OCI-LY1 (cell line): Measurements from ENCODE around the gene H6PD.
A peak's percentile ranks its signal among the peaks of the same experiment; 100 is the strongest.

Experiments used
- H2AFZ ChIP-seq: fragments of 200-600 bp; sonication (generic), shearing (Covaris generic); 2 replicates; pipeline ENCODE4 v1.6.0; 2014; ENCODE audit warnings: antibody characterized with exemption, mild to moderate bottlenecking, low read length
- H3F3A ChIP-seq: fragments of 200-600 bp; sonication (generic), shearing (Covaris generic); 2 replicates; pipeline ENCODE4 v1.6.0; 2014; ENCODE audit warnings: mild to moderate bottlenecking, antibody characterized with exemption, low read length, moderate library complexity; ENCODE audit not compliant: insufficient read depth
- H3K27ac ChIP-seq: fragments of 200-600 bp; sonication (generic); 2 replicates; pipeline ENCODE4 v1.5.1; 2014; ENCODE audit warnings: low read length, mixed run types, mild to moderate bottlenecking, low read depth; ENCODE audit not compliant: poor library complexity, severe bottlenecking
- H3K27me3 ChIP-seq: fragments of 200-600 bp; sonication (generic); 2 replicates; pipeline ENCODE4 v1.6.0; 2014; ENCODE audit warnings: antibody characterized with exemption, mild to moderate bottlenecking, low read length, moderate library complexity; ENCODE audit not compliant: insufficient read depth
- H3K36me3 ChIP-seq: fragments of 200-600 bp; sonication (generic); 2 replicates; pipeline ENCODE4 v1.6.1; 2014; ENCODE audit warnings: mild to moderate bottlenecking, antibody characterized with exemption, low read length, moderate library complexity, mixed read lengths; ENCODE audit not compliant: insufficient read depth
- H3K4me1 ChIP-seq: fragments of 200-600 bp; sonication (generic); 2 replicates; pipeline ENCODE4 v1.5.1; 2014; ENCODE audit warnings: mild to moderate bottlenecking, low read length, moderate library complexity; ENCODE audit not compliant: insufficient read depth, severe bottlenecking
- H3K4me2 ChIP-seq: fragments of 200-600 bp; sonication (generic), shearing (Covaris generic); 2 replicates; pipeline ENCODE4 v1.6.1; 2014; ENCODE audit warnings: low read length
- H3K4me3 ChIP-seq: fragments of 200-600 bp; sonication (generic); 2 replicates; pipeline ENCODE4 v1.5.1; 2014; ENCODE audit warnings: low read length, low read depth, mild to moderate bottlenecking, mixed read lengths; ENCODE audit not compliant: poor library complexity, severe bottlenecking
- H3K79me2 ChIP-seq: fragments of 200-600 bp; shearing (Covaris generic); 2 replicates; pipeline ENCODE4 v1.6.1; 2016; ENCODE audit warnings: mixed run types, low read length, mixed read lengths; ENCODE audit not compliant: insufficient read depth
- H3K9ac ChIP-seq: fragments of 200-600 bp; sonication (generic), shearing (Covaris generic); 2 replicates; pipeline ENCODE4 v1.6.1; 2014; ENCODE audit warnings: mild to moderate bottlenecking, low read length, mixed read lengths
- H3K9me2 ChIP-seq: fragments of 200-600 bp; sonication (generic), shearing (Covaris generic); 2 replicates; pipeline ENCODE4 v1.6.1; 2014; ENCODE audit warnings: low read depth, mild to moderate bottlenecking, low read length, mixed read lengths
- H3K9me3 ChIP-seq: fragments of 200-600 bp; shearing (Covaris generic); 2 replicates; pipeline ENCODE4 v1.6.1; 2014; ENCODE audit warnings: low read length, mixed read lengths
- H4K20me1 ChIP-seq: fragments of 200-600 bp; sonication (generic), shearing (Covaris generic); 2 replicates; pipeline ENCODE4 v1.6.0; 2016; ENCODE audit warnings: mild to moderate bottlenecking, low read length; ENCODE audit not compliant: insufficient read depth
- EZH2 ChIP-seq: fragments of 200-600 bp; sonication (generic), shearing (Covaris generic); IDR thresholded peaks from 2 replicates; pipeline ENCODE4 v1.8.0; 2017; ENCODE audit warnings: borderline replicate concordance, mixed run types, mild to moderate bottlenecking, antibody characterized with exemption, low read length, moderate library complexity, mixed read lengths
- TF ChIP-seq, protein P1 (sequence below): fragments of 200-600 bp; sonication (generic), shearing (Covaris generic); IDR thresholded peaks from 2 replicates; pipeline ENCODE4 v1.5.1; 2017; ENCODE audit warnings: mild to moderate bottlenecking, antibody characterized with exemption, low read length, moderate library complexity, mixed read lengths

Gene H6PD

DNA sequence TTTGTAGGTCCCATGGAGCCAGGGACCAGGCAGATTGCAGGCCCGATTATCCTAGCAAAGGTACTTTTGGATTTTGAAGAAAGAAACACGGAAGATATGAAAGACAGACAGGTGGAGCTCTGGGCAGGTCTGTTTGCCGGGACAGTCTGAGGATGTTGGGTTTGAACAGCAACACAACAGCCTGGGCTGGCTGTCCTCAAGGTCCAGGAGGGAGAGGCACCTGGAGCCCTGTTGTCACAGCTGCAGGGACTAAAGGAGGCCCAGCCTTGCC is 14.6 kb downstream of the H6PD start:
- no peaks in the 10 kb centered on the region for H4K20me1 ChIP-seq
- no peaks in the 10 kb centered on the region for H3K79me2 ChIP-seq
- no peaks in the 10 kb centered on the region for H3K4me1 ChIP-seq
- no peak overlapping the region for H3K4me3 ChIP-seq
- no peak overlapping the region for H3K9ac ChIP-seq
- no peaks in the 10 kb centered on the region for H3K9me2 ChIP-seq
- H3K27ac ChIP-seq, result no peak overlapping the region
- no peak overlapping the region for H2AFZ ChIP-seq
- H3K27me3 ChIP-seq, result no peaks in the 10 kb centered on the region
- TF ChIP-seq EZH2, result no peak
- TF ChIP-seq, protein P1, sequence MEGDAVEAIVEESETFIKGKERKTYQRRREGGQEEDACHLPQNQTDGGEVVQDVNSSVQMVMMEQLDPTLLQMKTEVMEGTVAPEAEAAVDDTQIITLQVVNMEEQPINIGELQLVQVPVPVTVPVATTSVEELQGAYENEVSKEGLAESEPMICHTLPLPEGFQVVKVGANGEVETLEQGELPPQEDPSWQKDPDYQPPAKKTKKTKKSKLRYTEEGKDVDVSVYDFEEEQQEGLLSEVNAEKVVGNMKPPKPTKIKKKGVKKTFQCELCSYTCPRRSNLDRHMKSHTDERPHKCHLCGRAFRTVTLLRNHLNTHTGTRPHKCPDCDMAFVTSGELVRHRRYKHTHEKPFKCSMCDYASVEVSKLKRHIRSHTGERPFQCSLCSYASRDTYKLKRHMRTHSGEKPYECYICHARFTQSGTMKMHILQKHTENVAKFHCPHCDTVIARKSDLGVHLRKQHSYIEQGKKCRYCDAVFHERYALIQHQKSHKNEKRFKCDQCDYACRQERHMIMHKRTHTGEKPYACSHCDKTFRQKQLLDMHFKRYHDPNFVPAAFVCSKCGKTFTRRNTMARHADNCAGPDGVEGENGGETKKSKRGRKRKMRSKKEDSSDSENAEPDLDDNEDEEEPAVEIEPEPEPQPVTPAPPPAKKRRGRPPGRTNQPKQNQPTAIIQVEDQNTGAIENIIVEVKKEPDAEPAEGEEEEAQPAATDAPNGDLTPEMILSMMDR, result no peak
- H3K36me3 ChIP-seq, result no peaks in the 10 kb centered on the region
- H3F3A ChIP-seq, result no peaks in the 10 kb centered on the region
- no peak overlapping the region for H3K4me2 ChIP-seq
- H3K9me3 ChIP-seq, result no peaks in the 10 kb centered on the region

DNA sequence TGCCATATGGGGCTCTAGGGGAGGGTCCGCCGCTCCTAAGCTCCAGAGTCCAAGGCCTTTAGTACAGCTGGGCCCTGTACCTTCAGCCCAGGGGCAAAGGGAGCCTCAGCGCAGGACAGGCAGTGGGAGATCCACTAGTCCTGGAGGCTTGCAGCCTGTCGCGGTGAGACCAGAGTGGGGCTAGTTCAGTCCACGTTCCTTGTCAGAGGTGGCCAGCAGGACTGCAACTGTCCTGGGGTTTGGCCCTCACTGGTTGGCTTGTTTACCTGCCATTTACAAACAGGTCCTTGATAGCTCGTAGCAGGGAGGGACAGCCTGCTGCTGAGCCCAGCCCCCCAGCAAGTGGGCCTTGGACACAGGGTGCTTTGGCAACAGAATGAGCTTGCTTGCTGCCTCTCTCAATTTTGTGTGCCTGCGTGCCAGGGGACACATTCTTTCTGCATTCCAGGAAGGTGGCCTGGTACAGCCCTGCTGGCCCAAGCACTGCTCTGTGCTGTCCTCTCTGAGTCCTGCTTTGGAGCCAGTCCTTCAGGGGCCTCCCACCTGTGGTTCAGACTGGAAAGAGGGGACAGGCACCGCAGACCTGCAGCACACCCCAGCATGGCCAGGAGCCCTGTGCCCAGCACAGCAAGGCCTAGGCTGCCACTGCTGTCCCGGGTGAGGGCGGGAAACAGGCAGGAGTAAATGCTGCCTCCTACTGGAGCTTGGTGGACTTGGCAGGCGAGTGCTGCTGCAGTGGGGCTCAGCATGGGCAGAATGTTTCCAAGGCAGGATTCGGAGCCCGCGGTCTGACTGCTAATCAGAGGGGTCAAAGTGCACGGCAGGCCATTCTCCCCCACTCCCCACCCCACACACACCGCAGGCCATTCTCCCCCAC is 15.2 kb downstream of the H6PD start:
- Histone ChIP-seq H3K27me3 (no peaks in the 10 kb centered on the region), H3K4me3 (no peak overlapping the region), H3K9ac (no peak overlapping the region), H3F3A (no peaks in the 10 kb centered on the region), H3K36me3 (no peaks in the 10 kb centered on the region), H3K79me2 (no peaks in the 10 kb centered on the region), H3K4me1 (no peaks in the 10 kb centered on the region), H4K20me1 (no peaks in the 10 kb centered on the region), H3K27ac (no peak overlapping the region), H3K9me2 (no peaks in the 10 kb centered on the region), H3K4me2 (no peak overlapping the region), H3K9me3 (no peaks in the 10 kb centered on the region), H2AFZ (no peak overlapping the region)
- TF ChIP-seq, protein P1, result peak; percentile 64
- TF ChIP-seq EZH2, result no peak

DNA sequence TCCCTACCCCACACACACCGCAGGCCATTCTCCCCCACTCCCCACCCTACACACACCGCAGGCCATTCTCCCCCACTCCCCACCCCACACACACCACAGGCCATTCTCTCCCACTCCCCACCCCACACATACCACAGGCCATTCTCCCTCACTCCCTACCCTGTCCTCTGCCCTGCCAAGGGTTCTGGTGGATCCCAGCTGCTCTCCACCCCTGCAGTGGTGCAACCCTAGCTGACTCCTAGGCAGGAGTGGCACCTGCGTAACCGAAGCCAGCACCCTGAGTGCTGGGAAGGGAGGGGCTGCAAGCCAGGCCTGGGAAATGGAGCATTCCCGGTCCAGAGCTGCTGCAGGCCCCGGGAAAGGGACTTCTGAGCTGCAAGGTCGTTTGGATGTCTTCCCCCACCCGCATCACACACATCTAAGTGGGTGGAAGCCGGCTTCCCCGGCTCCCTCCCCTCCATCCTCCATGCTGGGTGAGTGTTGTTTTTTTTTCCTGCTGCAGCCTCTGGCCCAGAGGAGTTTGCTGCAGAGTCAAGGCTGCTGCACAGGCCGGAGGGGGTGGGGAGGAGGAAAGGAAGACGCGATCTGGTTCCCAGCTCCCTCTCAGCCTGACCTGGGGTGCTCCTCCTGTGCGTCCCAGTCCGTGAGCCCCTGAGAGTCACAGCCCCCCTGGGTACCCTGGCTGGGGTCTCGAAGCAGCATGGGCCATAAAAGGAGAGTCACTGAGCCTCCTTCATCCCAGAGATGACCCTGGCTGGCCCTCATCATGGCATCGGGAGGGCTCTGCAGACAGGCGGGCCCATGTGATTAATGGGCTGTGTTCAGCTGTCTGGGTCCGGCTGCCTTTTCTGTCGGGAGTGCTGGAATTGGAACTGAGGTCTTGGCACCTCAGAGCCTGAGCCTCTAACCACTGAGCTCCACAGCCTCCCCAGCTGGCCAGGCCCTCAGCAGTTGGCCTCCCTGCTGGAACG is 16.1 kb downstream of the H6PD start:
- no peaks in the 10 kb centered on the region for H3K36me3 ChIP-seq
- no peaks in the 10 kb centered on the region for H3F3A ChIP-seq
- H3K9ac ChIP-seq, result no peak overlapping the region
- H2AFZ ChIP-seq, result no peak overlapping the region
- H3K9me3 ChIP-seq, result no peaks in the 10 kb centered on the region
- no peaks in the 10 kb centered on the region for H3K4me1 ChIP-seq
- H4K20me1 ChIP-seq, result no peaks in the 10 kb centered on the region
- H3K79me2 ChIP-seq, result no peaks in the 10 kb centered on the region
- no peaks in the 10 kb centered on the region for H3K9me2 ChIP-seq
- H3K27ac ChIP-seq, result no peak overlapping the region
- no peak overlapping the region for H3K4me2 ChIP-seq
- TF ChIP-seq EZH2, result no peak
- TF ChIP-seq, protein P1, result no peak
- H3K4me3 ChIP-seq, result no peak overlapping the region
- no peaks in the 10 kb centered on the region for H3K27me3 ChIP-seq
